PC-9 (cell line): ENCODE data around the gene OR51B2. TPM values are rescaled to one million over a fixed set of nuclear protein-coding genes. Genes with fewer than 3 reads are reported as not detected.

ENCODE experiments used
- BruUV-seq: library from RNA; stranded (reverse); fragments of 400-500 nt; replicated peaks from 2 replicates; lab custom pipeline; 2021; lab: Mats Ljungman, UMichigan
- CTCF ChIA-PET: fragments of 300-600 bp; sonication (Branson Sonifier 250); formaldehyde crosslinking; loops from one replicate; lab custom pipeline; 2022; ENCODE audit warnings: antibody characterized with exemption; lab: Charles Lee
- POLR2A ChIA-PET: fragments of 300-600 bp; sonication (Branson Sonifier 250); formaldehyde crosslinking; loops from one replicate; lab custom pipeline; 2022; ENCODE audit warnings: antibody characterized with exemption; ENCODE audit not compliant: unreplicated experiment; lab: Charles Lee
- DNase-seq, 2 experiments: peaks; one replicate each; pipeline versions ENCODE4 v3.0.0 to v3.0.0-alpha.2; 2015 to 2022; ENCODE audit warnings: mixed read lengths in 1 of 2
- H2AFZ ChIP-seq: fragments of 200-600 bp; sonication (generic); 2 replicates; pipeline ENCODE4 v1.8.1; 2017; ENCODE audit warnings: antibody characterized with exemption
- H3F3A ChIP-seq: fragments of 200-600 bp; sonication (generic); 2 replicates; pipeline ENCODE4 v1.8.1; 2017; ENCODE audit warnings: antibody characterized with exemption, mild to moderate bottlenecking, low read depth; ENCODE audit not compliant: insufficient read depth
- H3K27ac ChIP-seq: fragments of 200-600 bp; sonication (generic); 2 replicates; pipeline ENCODE4 v1.6.1; 2016; ENCODE audit warnings: mixed run types
- H3K27me3 ChIP-seq: fragments of 200-600 bp; sonication (generic); 2 replicates; pipeline ENCODE4 v1.6.1; 2016; ENCODE audit warnings: low read depth, mixed run types; ENCODE audit not compliant: insufficient read depth
- H3K36me3 ChIP-seq: fragments of 200-600 bp; sonication (generic); 2 replicates; pipeline ENCODE4 v1.6.1; 2016; ENCODE audit warnings: low read depth, mixed run types
- H3K4me1 ChIP-seq: fragments of 200-600 bp; sonication (generic); replicated peaks from 2 replicates; pipeline ENCODE4 v1.6.1; 2016; ENCODE audit warnings: mixed run types; ENCODE audit not compliant: insufficient read depth
- H3K4me2 ChIP-seq: fragments of 200-600 bp; sonication (generic); 2 replicates; pipeline ENCODE4 v1.6.1; 2017; ENCODE audit warnings: mixed run types
- H3K4me3 ChIP-seq: fragments of 200-600 bp; sonication (generic); 2 replicates; pipeline ENCODE4 v1.6.1; 2016; ENCODE audit warnings: mixed run types
- H3K79me2 ChIP-seq: fragments of 200-600 bp; sonication (generic); 2 replicates; pipeline ENCODE4 v1.6.1; 2017; ENCODE audit warnings: low read depth, mixed run types
- H3K9me2 ChIP-seq: fragments of 200-600 bp; sonication (generic); 2 replicates; pipeline ENCODE4 v1.8.1; 2017; ENCODE audit warnings: mild to moderate bottlenecking; ENCODE audit not compliant: insufficient read depth
- H3K9me3 ChIP-seq: fragments of 200-600 bp; sonication (generic); 2 replicates; pipeline ENCODE4 v1.8.1; 2016; ENCODE audit warnings: low read depth; ENCODE audit not compliant: insufficient read depth
- H4K20me1 ChIP-seq: fragments of 200-600 bp; sonication (generic); 2 replicates; pipeline ENCODE4 v1.8.1; 2017; ENCODE audit not compliant: insufficient read depth
- EZH2 ChIP-seq: fragments of 200-600 bp; sonication (generic); IDR thresholded peaks from 2 replicates; pipeline ENCODE4 v1.8.0; 2017; ENCODE audit warnings: antibody characterized with exemption, low read depth
- intact Hi-C: fragments of 100-400 bp; cut with micrococcal nuclease; formaldehyde crosslinking; loops from one replicate; pipeline ENCODE4 v1.10.0; 2022; ENCODE audit not compliant: unreplicated experiment
- total RNA-seq: library from RNA; stranded (reverse); gene quantifications from 2 replicates; pipeline ENCODE4 v1.2.3, GENCODE V29; 2021
- TF ChIP-seq, protein P1 (sequence below): fragments of 200-600 bp; sonication (generic); conservative IDR thresholded peaks from 2 replicates; pipeline ENCODE4 v1.6.1; 2017; ENCODE audit warnings: mixed run types, antibody characterized with exemption, mild to moderate bottlenecking, moderate library complexity

OR51B2 gene
- total RNA-seq, 1 experiment from 2014 or later = not detected

DNA sequence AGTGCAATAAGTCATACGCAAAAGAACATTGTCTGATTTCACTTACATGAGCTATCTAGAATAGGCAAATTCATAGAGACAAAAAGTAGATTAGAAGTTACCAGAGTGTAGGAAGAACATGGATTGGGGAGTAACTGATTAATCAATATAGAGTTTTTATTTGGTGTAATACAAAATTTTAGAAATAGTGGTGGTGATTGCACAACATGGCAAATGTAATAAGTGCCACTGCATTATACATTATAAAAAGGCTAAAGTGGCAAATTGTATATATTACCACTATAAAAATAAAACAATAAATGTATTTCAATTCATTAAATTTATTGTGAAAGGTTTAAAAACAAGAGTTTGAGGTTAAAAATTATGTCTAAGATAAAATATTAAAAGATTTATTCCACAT, 13.7 kb downstream of the OR51B2 start:
- TF ChIP-seq, protein P1, sequence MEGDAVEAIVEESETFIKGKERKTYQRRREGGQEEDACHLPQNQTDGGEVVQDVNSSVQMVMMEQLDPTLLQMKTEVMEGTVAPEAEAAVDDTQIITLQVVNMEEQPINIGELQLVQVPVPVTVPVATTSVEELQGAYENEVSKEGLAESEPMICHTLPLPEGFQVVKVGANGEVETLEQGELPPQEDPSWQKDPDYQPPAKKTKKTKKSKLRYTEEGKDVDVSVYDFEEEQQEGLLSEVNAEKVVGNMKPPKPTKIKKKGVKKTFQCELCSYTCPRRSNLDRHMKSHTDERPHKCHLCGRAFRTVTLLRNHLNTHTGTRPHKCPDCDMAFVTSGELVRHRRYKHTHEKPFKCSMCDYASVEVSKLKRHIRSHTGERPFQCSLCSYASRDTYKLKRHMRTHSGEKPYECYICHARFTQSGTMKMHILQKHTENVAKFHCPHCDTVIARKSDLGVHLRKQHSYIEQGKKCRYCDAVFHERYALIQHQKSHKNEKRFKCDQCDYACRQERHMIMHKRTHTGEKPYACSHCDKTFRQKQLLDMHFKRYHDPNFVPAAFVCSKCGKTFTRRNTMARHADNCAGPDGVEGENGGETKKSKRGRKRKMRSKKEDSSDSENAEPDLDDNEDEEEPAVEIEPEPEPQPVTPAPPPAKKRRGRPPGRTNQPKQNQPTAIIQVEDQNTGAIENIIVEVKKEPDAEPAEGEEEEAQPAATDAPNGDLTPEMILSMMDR = no peak
- no peak for TF ChIP-seq EZH2
- CTCF ChIA-PET = no interaction called here
- no peaks in the 10 kb centered on the region for H4K20me1 ChIP-seq
- DNase-seq = no peak
- no peaks in the 10 kb centered on the region for H3K9me3 ChIP-seq
- H3K79me2 ChIP-seq = no peaks in the 10 kb centered on the region
- H3F3A ChIP-seq = no peaks in the 10 kb centered on the region
- POLR2A ChIA-PET = no interaction called here
- no peak overlapping the region for H3K4me2 ChIP-seq
- no peak overlapping the region for H2AFZ ChIP-seq
- intact Hi-C loops = no loop called here
- no peaks in the 10 kb centered on the region for H3K27me3 ChIP-seq
- H3K9me2 ChIP-seq = no peaks in the 10 kb centered on the region
- no peak overlapping the region for H3K4me3 ChIP-seq
- no peaks in the 10 kb centered on the region for H3K4me1 ChIP-seq
- BruUV-seq = no TSS peak
- no peaks in the 10 kb centered on the region for H3K36me3 ChIP-seq
- H3K27ac ChIP-seq = no peak overlapping the region

DNA sequence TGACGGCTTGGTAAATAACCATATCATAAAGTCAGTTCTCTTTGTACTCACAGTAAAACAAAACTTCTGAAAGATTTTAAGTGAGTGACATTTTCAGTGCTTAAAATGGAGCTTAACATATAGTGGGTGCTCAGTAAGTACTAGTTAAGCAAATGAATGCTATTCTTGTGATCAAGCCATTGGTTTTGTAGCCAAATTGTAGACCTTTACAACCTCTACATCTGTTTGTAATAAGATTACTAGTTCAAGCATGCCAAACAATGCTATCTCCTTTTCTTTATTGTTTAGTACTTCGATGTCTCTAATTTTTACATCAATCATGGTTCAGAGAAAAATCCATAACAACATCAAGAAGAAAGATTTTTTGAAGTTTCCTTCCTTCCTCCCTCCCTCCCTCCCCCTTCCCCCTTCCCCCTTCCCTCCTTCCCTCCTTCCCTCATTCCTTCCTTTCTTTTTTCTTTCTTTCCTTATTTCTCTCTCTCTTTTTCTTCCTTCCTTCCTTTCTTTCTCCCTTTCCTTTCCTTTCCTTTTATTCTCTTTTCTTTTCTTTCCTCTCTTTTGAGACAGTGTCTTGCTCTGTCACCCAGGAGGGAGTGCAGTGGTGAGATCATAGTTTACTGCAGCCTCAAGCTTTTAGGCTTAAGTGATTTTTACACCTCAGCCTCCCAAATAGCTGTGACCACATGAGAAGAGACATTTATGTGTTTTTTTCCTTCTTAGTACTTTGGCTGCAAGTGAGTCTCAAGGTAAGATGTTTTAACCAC, 16.7 kb downstream of the OR51B2 start:
- Histone ChIP-seq H3K27me3 (no peaks in the 10 kb centered on the region), H3K4me2 (no peak overlapping the region), H3K4me3 (no peak overlapping the region), H3K4me1 (no peaks in the 10 kb centered on the region), H2AFZ (no peak overlapping the region), H3K9me2 (no peaks in the 10 kb centered on the region), H3K27ac (no peak overlapping the region), H4K20me1 (no peaks in the 10 kb centered on the region), H3K9me3 (no peaks in the 10 kb centered on the region), H3F3A (no peaks in the 10 kb centered on the region), H3K79me2 (no peaks in the 10 kb centered on the region), H3K36me3 (no peaks in the 10 kb centered on the region)
- DNase-seq = no peak
- TF ChIP-seq EZH2 = no peak
- TF ChIP-seq, protein P1 = no peak
- BruUV-seq = no TSS peak
- ChIA-PET POLR2A (no interaction called here), CTCF (no interaction called here)
- intact Hi-C loops = no loop called here

DNA sequence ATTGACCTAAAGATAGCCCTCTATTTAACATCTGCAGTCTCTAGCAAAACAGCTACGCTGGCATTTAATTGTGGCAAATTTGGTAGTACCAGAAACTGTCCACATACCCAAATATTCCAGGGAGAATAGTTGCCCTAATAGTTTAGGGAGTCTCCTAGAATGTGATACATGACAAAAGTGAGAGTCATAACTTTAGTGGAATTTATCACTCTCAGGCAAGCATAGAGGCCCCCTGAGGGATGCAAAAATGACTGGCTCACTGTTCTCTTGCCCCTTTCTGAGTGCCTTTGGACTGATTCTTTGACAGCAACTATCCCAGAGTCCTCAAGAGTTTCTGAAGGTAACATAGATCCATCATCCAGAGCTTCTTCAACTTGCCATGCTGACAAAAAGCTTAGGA, 20.1 kb downstream of the OR51B2 start:
- DNase-seq = no peak
- BruUV-seq = no TSS peak
- ChIA-PET POLR2A (no interaction called here), CTCF (no interaction called here)
- TF ChIP-seq, protein P1 = no peak
- no peak for TF ChIP-seq EZH2
- Histone ChIP-seq H3K4me3 (no peak overlapping the region), H3K9me2 (no peaks in the 10 kb centered on the region), H3K36me3 (no peaks in the 10 kb centered on the region), H4K20me1 (no peaks in the 10 kb centered on the region), H3K27ac (no peak overlapping the region), H3K27me3 (no peaks in the 10 kb centered on the region), H3K9me3 (no peaks in the 10 kb centered on the region), H3K79me2 (no peaks in the 10 kb centered on the region), H3K4me1 (no peaks in the 10 kb centered on the region), H3K4me2 (no peak overlapping the region), H3F3A (no peaks in the 10 kb centered on the region), H2AFZ (no peak overlapping the region)
- intact Hi-C loops = no loop called here
